Skeletal muscle tissue (tissue), 4 donors: Measurements from ENCODE around the gene CYREN. TPM values are rescaled to one million over a fixed set of nuclear protein-coding genes. Genes with fewer than 3 reads are reported as not detected.
"Not testable (repeated sequence)": the region's sequence is repeated elsewhere in the genome, so short reads cannot be mapped to it uniquely, and the experiment has no call there.

ENCODE experiments used
- H3K27ac ChIP-seq: one replicate; pipeline ENCODE4 v1.7.0; 2013; ENCODE audit warnings: mild to moderate bottlenecking, low read depth, low read length, inconsistent platforms
- H3K27me3 ChIP-seq, 3 donors: one replicate each; pipeline ENCODE4 v1.7.0; 2013; ENCODE audit warnings: low read length in 3 of 3; ENCODE audit not compliant: control insufficient read depth in 3 of 3, insufficient read depth in 3 of 3
- H3K36me3 ChIP-seq, 3 donors: one replicate each; pipeline ENCODE4 v1.7.0; 2013; ENCODE audit warnings: low read length in 3 of 3; ENCODE audit not compliant: control insufficient read depth in 3 of 3, insufficient read depth in 3 of 3
- H3K4me1 ChIP-seq, 3 donors: one replicate each; pipeline ENCODE4 v1.7.0; 2013; ENCODE audit warnings: low read length in 3 of 3, mild to moderate bottlenecking in 3 of 3; ENCODE audit not compliant: control insufficient read depth in 3 of 3, insufficient read depth in 3 of 3
- H3K4me3 ChIP-seq, 3 donors: one replicate each; pipeline ENCODE4 v1.7.0; 2013; ENCODE audit warnings: low read length in 3 of 3
- H3K9ac ChIP-seq, 3 donors: one replicate each; pipeline ENCODE4 v1.7.0; 2013; ENCODE audit warnings: low read length in 3 of 3, mild to moderate bottlenecking in 3 of 3, moderate library complexity in 2 of 3, low read depth in 1 of 3
- H3K9me3 ChIP-seq, 3 donors: one replicate each; pipeline ENCODE4 v1.7.0; 2013; ENCODE audit warnings: low read length in 3 of 3; ENCODE audit not compliant: control insufficient read depth in 3 of 3
- total RNA-seq: library from RNA; depleted of rRNA; stranded (reverse); fragments of >200 nt; gene quantifications from one replicate; pipeline ENCODE4 v1.2.3, GENCODE V29; 2014
- donor health status: Osteomylitis.

CYREN gene
- total RNA-seq, 1 donor from 2014 or later: 20.4 TPM

DNA sequence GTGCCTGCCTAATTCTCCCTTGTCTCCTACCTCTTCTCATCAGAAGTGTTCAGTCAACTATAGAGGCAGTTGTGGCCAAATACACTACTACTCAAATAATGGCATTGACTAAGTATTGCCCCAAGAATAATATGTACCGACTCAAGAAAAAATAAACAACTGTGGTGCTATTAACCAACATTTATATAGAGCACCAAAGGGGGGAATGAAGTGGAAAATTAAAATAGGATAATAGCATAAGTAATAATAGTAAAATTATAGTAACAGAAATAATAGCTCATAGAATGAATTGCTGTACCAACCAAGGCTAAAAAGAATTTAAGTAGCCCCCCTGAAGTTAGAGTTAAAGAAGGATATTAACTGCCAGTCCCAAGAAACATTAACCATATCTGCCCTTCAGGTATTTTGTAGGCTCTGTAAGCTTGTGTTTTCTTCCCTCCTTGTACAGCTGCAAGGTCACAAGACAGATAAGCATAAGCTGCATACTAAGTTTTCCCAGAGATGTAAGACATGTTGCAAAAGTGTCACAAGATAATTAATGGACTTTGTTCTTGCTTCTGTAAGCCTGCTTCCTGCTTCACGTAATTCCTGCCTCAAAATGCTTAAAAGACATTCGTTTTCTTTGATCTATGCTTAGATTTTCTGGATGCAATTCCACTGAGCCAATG lies 10.9 kb upstream of the CYREN start:
- Histone ChIP-seq H3K9ac (no peak overlapping the region), H3K9me3 (peaks cover 3 to 9% (median 9%) of the 10 kb centered on the region in 3 donors), H3K4me3 (no peak overlapping the region), H3K4me1 (peaks cover 0 to 2% (median 0%) of the 10 kb centered on the region in 3 donors), H3K27me3 (no peaks in the 10 kb centered on the region), H3K36me3 (peaks cover 47 to 80% (median 52%) of the 10 kb centered on the region in 3 donors), H3K27ac (no peak overlapping the region)

DNA sequence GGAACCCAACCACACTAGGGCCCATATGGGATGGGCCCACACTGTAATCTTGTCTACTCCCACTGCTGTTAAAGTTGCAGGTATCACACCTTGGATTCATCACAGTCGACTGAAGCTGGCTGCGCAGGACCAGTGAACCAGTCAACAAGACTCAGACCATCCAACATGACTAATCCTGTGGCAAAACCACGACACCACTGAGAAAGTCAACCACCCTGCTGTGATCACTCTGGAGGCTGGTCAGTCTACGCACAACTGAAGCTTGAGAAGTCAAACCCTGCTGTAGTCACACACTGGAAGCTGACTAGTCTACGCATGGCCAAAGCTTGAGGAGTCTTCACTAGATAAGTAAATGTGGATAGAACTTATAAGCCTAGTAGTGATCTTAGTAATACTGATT lies 9.6 kb upstream of the CYREN start:
- H3K27ac ChIP-seq: no peak overlapping the region
- H3K27me3 ChIP-seq: no peaks in the 10 kb centered on the region
- H3K36me3 ChIP-seq: peaks cover 36 to 71% (median 40%) of the 10 kb centered on the region in 3 donors
- H3K9ac ChIP-seq: no peak overlapping the region
- H3K4me3 ChIP-seq: no peak overlapping the region
- H3K4me1 ChIP-seq: peaks cover 0 to 3% (median 0%) of the 10 kb centered on the region in 3 donors
- H3K9me3 ChIP-seq: peaks cover 3 to 9% (median 9%) of the 10 kb centered on the region in 3 donors

DNA sequence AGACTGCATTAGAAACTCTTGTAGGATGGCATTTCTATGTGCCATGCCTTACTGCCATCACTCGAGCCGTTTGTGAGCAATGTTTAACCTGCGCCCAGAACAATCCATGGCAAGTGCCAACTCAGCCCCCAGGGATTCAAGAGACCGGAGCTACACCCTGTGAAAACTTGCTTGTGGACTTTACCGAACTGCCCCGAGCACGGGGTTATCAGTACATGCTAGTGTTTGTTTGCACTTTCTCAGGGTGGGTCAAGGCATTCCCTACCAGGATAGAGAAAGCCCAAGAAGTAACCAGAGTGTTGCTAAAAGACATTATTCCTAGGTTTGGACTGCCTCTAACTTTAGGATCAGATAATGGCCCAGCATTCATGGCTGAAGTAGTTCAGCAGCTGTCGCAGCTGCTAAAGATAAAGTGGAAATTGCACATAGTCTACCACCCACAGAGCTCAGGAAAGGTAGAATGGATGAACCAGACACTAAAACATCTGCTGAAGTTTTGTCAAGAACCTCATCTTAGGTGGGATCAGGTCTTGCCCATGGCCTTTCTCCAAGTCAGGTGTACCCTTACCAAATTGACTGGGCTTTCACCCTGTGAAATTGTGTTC lies 8.9 kb upstream of the CYREN start:
- peaks cover 33 to 65% (median 36%) of the 10 kb centered on the region in 3 donors for H3K36me3 ChIP-seq
- no peak overlapping the region for H3K4me3 ChIP-seq
- no peak overlapping the region for H3K27ac ChIP-seq
- H3K9me3 ChIP-seq: peaks cover 3 to 9% (median 9%) of the 10 kb centered on the region in 3 donors
- H3K9ac ChIP-seq: no peak overlapping the region
- no peaks in the 10 kb centered on the region for H3K27me3 ChIP-seq
- H3K4me1 ChIP-seq: peaks cover 0 to 3% (median 0%) of the 10 kb centered on the region in 3 donors

DNA sequence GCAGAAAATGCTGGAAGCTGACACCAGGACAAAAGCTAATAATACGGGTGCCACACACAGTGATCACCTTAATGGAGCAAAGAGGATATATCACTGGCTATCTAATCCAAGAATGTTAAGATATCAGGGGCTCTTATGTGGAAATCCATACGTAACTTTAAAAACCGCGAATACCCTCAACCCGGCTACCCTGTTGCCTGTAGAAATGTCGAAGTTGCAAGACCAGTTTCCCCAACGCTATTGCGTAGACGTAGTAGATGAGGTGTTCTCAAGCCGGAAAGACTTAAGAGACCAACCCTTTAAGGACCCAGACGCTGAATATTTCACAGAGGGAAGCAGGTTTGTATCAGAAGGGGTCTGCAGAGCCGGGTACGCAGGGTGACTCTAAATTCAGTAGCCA lies 7.9 kb upstream of the CYREN start:
- peaks cover 0 to 3% (median 0%) of the 10 kb centered on the region in 3 donors for H3K4me1 ChIP-seq
- H3K9me3 ChIP-seq: peaks cover 3 to 9% (median 9%) of the 10 kb centered on the region in 3 donors
- no peaks in the 10 kb centered on the region for H3K27me3 ChIP-seq
- no peak overlapping the region for H3K27ac ChIP-seq
- H3K36me3 ChIP-seq: peaks cover 26 to 59% (median 26%) of the 10 kb centered on the region in 3 donors
- no peak overlapping the region for H3K4me3 ChIP-seq
- no peak overlapping the region for H3K9ac ChIP-seq

DNA sequence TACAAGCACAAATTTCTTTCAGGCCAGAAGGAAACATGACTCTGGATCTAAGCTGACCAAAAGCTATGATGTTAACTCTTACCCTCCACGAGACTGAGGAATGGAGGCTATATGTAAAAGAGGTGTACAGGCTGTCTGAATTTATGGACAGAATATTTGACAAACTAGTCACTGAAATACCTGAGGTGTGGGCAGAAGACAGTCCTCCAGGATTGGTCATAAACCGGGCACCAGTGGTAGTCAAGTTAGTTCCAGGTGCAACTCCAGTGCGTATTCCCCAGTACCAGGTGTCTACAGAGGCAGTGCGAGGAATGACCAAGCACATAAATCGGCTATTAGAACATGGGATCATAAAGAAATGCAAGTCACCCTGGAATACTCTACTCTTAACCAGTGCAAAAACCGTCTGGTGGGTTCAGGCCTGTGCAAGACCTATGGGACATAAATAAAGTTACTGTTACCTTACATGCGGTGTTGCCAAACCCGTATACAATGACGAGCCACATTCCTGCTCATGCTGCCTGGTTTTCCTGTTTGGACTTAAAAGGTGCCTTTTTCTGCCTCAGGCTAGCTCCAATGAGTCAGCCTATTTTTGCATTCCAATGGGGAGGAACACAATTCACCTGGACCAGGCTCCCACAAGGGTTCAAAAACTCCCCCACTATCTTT lies 6.7 kb upstream of the CYREN start:
- Histone ChIP-seq H3K9ac (no peak overlapping the region), H3K27me3 (no peaks in the 10 kb centered on the region), H3K4me1 (peaks cover 0 to 3% (median 0%) of the 10 kb centered on the region in 3 donors), H3K4me3 (no peak overlapping the region), H3K9me3 (peaks cover 0 to 9% (median 7%) of the 10 kb centered on the region in 3 donors), H3K27ac (no peak overlapping the region), H3K36me3 (peaks cover 16 to 47% (median 17%) of the 10 kb centered on the region in 3 donors)

DNA sequence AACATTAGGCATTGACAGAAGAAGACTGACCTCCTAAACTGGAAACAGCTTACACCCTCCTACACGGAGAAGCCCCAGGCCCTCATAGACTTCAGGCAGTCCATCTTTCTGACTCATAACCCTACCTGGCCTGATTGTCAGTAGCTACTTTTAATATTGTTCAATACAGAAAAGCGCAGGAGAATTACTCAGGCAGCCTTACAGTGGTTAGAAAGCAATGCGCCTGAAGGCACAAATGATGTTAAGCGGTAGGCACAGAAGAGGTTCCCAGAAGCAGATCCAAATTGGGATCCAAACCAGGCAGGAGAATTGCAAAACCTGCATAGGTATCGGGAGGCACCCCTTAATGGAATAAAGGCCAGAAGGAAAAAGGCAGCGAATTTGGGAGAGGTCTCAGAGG lies 5.4 kb upstream of the CYREN start:
- Histone ChIP-seq H3K9me3 (peaks cover 0 to 4% (median 0%) of the 10 kb centered on the region in 3 donors), H3K27ac (no peak overlapping the region), H3K4me3 (no peak overlapping the region), H3K4me1 (peaks cover 9 to 10% (median 10%) of the 10 kb centered on the region in 3 donors), H3K36me3 (peaks cover 7 to 34% (median 9%) of the 10 kb centered on the region in 3 donors), H3K27me3 (no peaks in the 10 kb centered on the region), H3K9ac (no peak overlapping the region)

DNA sequence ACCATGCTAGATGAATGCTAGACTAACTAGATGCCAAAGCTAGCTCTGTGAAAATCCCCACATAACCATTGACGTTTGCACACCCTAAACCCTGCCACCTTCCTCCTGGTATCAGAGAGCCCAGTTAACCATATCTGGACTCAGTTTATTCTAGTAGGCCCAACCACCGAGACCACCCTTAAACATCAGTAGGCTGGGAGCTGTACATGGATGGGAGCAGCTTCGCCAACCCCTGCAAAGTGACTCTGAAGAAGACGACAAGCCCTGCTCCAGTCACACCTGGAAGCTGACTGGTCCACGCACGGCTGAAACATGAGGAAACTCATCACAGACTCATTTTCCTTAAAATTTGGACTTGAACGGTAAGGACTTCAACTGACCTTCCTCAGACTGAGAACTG lies 4.4 kb upstream of the CYREN start:
- peaks cover 11 to 12% (median 11%) of the 10 kb centered on the region in 3 donors for H3K4me1 ChIP-seq
- H3K9me3 ChIP-seq: no peaks in the 10 kb centered on the region
- H3K27me3 ChIP-seq: no peaks in the 10 kb centered on the region
- no peak overlapping the region for H3K27ac ChIP-seq
- peaks cover under 1 to 24% (median 4%) of the 10 kb centered on the region in 3 donors for H3K36me3 ChIP-seq
- H3K9ac ChIP-seq: no peak overlapping the region
- no peak overlapping the region for H3K4me3 ChIP-seq

DNA sequence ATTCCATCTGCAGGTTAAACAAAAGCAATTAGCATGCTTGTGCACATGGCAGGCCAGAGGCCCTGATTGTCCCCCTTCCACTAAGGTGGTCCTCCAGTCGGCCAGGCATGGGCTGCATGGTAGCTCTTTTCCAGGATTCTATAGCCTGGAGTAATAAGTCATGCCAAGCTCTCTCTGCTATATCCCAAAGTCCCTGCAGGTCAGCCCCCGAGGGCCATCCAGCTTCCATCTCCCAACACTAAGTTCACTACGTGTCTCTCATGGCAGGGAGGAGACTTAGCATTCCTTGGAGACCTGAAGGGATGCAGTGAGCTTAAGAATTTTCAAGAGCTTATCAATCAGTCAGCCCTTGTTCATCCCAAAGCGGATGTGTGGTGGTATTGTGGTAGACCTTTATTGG lies 3.4 kb upstream of the CYREN start:
- H3K9me3 ChIP-seq, H3K27me3 ChIP-seq, H3K9ac ChIP-seq, H3K4me3 ChIP-seq, H3K27ac ChIP-seq: not testable (repeated sequence)
- peaks cover 21 to 22% (median 21%) of the 10 kb centered on the region in 3 donors for H3K4me1 ChIP-seq
- peaks cover 0 to 20% (median 3%) of the 10 kb centered on the region in 3 donors for H3K36me3 ChIP-seq

DNA sequence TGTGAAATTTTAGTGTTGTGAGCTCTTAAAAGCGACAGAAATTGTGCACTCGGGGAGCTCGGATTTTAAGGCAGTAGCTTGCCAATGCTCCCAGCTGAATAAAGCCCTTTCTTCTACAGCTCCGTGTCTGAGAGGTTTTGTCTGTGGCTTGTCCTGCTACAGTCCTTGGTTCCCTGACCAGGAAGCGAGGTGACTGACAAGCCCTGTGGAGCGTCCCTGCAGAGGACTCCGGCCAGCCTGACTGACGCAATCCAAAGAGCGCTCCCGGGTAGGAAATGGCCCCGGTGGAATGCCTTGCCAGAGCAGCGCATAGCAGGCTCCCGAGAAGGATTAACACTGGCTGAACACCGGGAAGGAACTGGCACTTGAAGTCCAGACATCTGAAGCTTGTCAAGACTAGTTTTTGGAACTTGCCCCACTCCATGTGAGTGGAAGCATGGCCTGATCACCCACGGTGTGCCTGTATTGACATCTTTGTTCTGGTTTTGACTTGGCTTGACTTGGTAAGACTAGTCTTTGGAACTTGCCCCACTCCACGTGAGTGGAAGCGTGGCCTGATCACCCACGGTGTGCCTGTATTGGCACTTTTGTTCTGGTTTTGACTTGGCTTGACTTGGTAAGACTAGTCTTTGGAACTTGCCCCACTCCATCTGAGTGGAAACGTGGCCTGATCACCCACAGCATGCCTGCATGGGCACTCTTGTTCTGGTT lies 1.2 kb upstream of the CYREN start:
- not testable (repeated sequence) for H3K9me3 ChIP-seq, H3K27me3 ChIP-seq
- Histone ChIP-seq H3K27ac (peak overlapping the region; percentile 94), H3K36me3 (peaks cover 16 to 24% (median 20%) of the 10 kb centered on the region in 3 donors), H3K4me1 (peaks cover 41 to 43% (median 42%) of the 10 kb centered on the region in 3 donors), H3K9ac (peak overlapping the region; percentile 53 to 96 (median 84)), H3K4me3 (peak overlapping the region; percentile 54 to 58 (median 54))
